SJSA1 (cell line): Measurements from ENCODE around the gene TMEM273. TPM values are rescaled to one million over a fixed set of nuclear protein-coding genes. Genes with fewer than 3 reads are reported as not detected.

Source experiments
- DNase-seq, 2 experiments: peaks; one replicate each; pipeline ENCODE4 v3.0.0-alpha.2; 2015 to 2020; ENCODE audit warnings: low spot score in 2 of 2, low read depth in 1 of 2
- H3K27ac ChIP-seq: fragments of 250-450 bp; sonication (Bioruptor Pico); 2 replicates; pipeline ENCODE4 v1.5.1; 2020; ENCODE audit warnings: mild to moderate bottlenecking, moderate library complexity
- H3K27me3 ChIP-seq: fragments of 250-450 bp; sonication (Bioruptor Pico); replicated peaks from 2 replicates; pipeline ENCODE4 v1.5.1; 2020; ENCODE audit warnings: mild to moderate bottlenecking, moderate library complexity
- H3K36me3 ChIP-seq: fragments of 250-450 bp; sonication (Bioruptor Pico); 2 replicates; pipeline ENCODE4 v1.5.1; 2020; ENCODE audit warnings: mild to moderate bottlenecking
- H3K4me1 ChIP-seq: fragments of 250-450 bp; sonication (Bioruptor Pico); replicated peaks from 2 replicates; pipeline ENCODE4 v1.6.1; 2021; ENCODE audit warnings: mild to moderate bottlenecking
- H3K4me3 ChIP-seq: fragments of 250-450 bp; sonication (Bioruptor Pico); 2 replicates; pipeline ENCODE4 v1.5.1; 2020; ENCODE audit warnings: mild to moderate bottlenecking
- H3K9me3 ChIP-seq: fragments of 250-450 bp; sonication (Bioruptor Pico); replicated peaks from 2 replicates; pipeline ENCODE4 v1.5.1; 2020; ENCODE audit warnings: mild to moderate bottlenecking
- total RNA-seq: library from RNA; depleted of rRNA; stranded (reverse); fragments of >200 nt; shearing (Covaris generic); gene quantifications from 2 replicates; pipeline ENCODE4 v1.2.3, GENCODE V29; 2014

Gene TMEM273
- total RNA-seq, 1 experiment from 2014 or later: not detected

- H3K4me3 ChIP-seq: no peak overlapping the region
- no peaks in the 10 kb centered on the region for H3K4me1 ChIP-seq
- no peaks in the 10 kb centered on the region for H3K36me3 ChIP-seq
- H3K27me3 ChIP-seq: no peaks in the 10 kb centered on the region
- H3K27ac ChIP-seq: no peak overlapping the region
- H3K9me3 ChIP-seq: no peaks in the 10 kb centered on the region
- DNase-seq: no peak
Measured at GRCh38 chr10:49169776-49170175, 18.4 kb downstream of the TMEM273 start.

GRCh38 chr10:49168831-49169500 is 19.2 kb downstream of the TMEM273 start:
- Histone ChIP-seq H3K4me3 (no peak overlapping the region), H3K9me3 (no peaks in the 10 kb centered on the region), H3K27ac (no peak overlapping the region), H3K36me3 (no peaks in the 10 kb centered on the region), H3K27me3 (no peaks in the 10 kb centered on the region), H3K4me1 (peaks cover 2% of the 10 kb centered on the region)
- DNase-seq: no peak

GRCh38 chr10:49168171-49168540 is 20.0 kb downstream of the TMEM273 start:
- Histone ChIP-seq H3K27me3 (no peaks in the 10 kb centered on the region), H3K36me3 (no peaks in the 10 kb centered on the region), H3K27ac (no peak overlapping the region), H3K9me3 (no peaks in the 10 kb centered on the region), H3K4me3 (no peak overlapping the region), H3K4me1 (peaks cover 10% of the 10 kb centered on the region)
- DNase-seq: no peak

- Histone ChIP-seq H3K36me3 (no peaks in the 10 kb centered on the region), H3K27me3 (no peaks in the 10 kb centered on the region), H3K4me3 (no peak overlapping the region), H3K4me1 (peaks cover 10% of the 10 kb centered on the region), H3K27ac (no peak overlapping the region), H3K9me3 (no peaks in the 10 kb centered on the region)
- no peak for DNase-seq
Measured at GRCh38 chr10:49167425-49168170, 20.6 kb downstream of the TMEM273 start.

- DNase-seq: no peak
- H3K9me3 ChIP-seq: no peaks in the 10 kb centered on the region
- no peak overlapping the region for H3K27ac ChIP-seq
- H3K27me3 ChIP-seq: no peaks in the 10 kb centered on the region
- H3K36me3 ChIP-seq: no peaks in the 10 kb centered on the region
- no peak overlapping the region for H3K4me3 ChIP-seq
- peaks cover 13% of the 10 kb centered on the region for H3K4me1 ChIP-seq
Measured at GRCh38 chr10:49166484-49167400, 21.4 kb downstream of the TMEM273 start.

GRCh38 chr10:49165821-49166483 is 22.2 kb downstream of the TMEM273 start:
- Histone ChIP-seq H3K4me3 (no peak overlapping the region), H3K36me3 (no peaks in the 10 kb centered on the region)
- no peak for DNase-seq

GRCh38 chr10:49165259-49165658 is 22.9 kb downstream of the TMEM273 start:
- Histone ChIP-seq H3K36me3 (no peaks in the 10 kb centered on the region), H3K9me3 (no peaks in the 10 kb centered on the region), H3K4me1 (peaks cover 19% of the 10 kb centered on the region), H3K27ac (no peak overlapping the region), H3K27me3 (no peaks in the 10 kb centered on the region), H3K4me3 (no peak overlapping the region)
- DNase-seq: no peak

More at GRCh38 chr10:49165821-49166483, 22.2 kb downstream of the TMEM273 start:
- peaks cover 19% of the 10 kb centered on the region for H3K4me1 ChIP-seq
- no peaks in the 10 kb centered on the region for H3K9me3 ChIP-seq
- no peaks in the 10 kb centered on the region for H3K27me3 ChIP-seq
- H3K27ac ChIP-seq: no peak overlapping the region

GRCh38 chr10:49164559-49165188 is 23.5 kb downstream of the TMEM273 start:
- Histone ChIP-seq H3K4me3 (no peak overlapping the region), H3K27me3 (no peaks in the 10 kb centered on the region), H3K36me3 (no peaks in the 10 kb centered on the region), H3K9me3 (no peaks in the 10 kb centered on the region), H3K4me1 (peaks cover 19% of the 10 kb centered on the region), H3K27ac (no peak overlapping the region)
- peak in 1 of 2 experiments; percentile 9 for DNase-seq

- Histone ChIP-seq H3K27me3 (no peaks in the 10 kb centered on the region), H3K4me1 (peaks cover 19% of the 10 kb centered on the region), H3K4me3 (no peak overlapping the region), H3K36me3 (no peaks in the 10 kb centered on the region), H3K27ac (no peak overlapping the region), H3K9me3 (no peaks in the 10 kb centered on the region)
- DNase-seq: peak in 1 of 2 experiments; percentile 14
Measured at GRCh38 chr10:49163741-49164140, 24.4 kb downstream of the TMEM273 start.

GRCh38 chr10:49162761-49163310 is 25.4 kb downstream of the TMEM273 start:
- no peak overlapping the region for H3K4me3 ChIP-seq
- DNase-seq: no peak
- H3K27ac ChIP-seq: no peak overlapping the region
- H3K36me3 ChIP-seq: no peaks in the 10 kb centered on the region
- no peaks in the 10 kb centered on the region for H3K9me3 ChIP-seq
- peaks cover 19% of the 10 kb centered on the region for H3K4me1 ChIP-seq
- no peaks in the 10 kb centered on the region for H3K27me3 ChIP-seq

- no peak overlapping the region for H3K27ac ChIP-seq
- no peaks in the 10 kb centered on the region for H3K27me3 ChIP-seq
- no peaks in the 10 kb centered on the region for H3K9me3 ChIP-seq
- peaks cover 19% of the 10 kb centered on the region for H3K4me1 ChIP-seq
- no peak for DNase-seq
- no peak overlapping the region for H3K4me3 ChIP-seq
- no peaks in the 10 kb centered on the region for H3K36me3 ChIP-seq
Measured at GRCh38 chr10:49162063-49162462, 26.1 kb downstream of the TMEM273 start.

- Histone ChIP-seq H3K4me3 (no peak overlapping the region), H3K4me1 (peaks cover 19% of the 10 kb centered on the region), H3K27me3 (no peaks in the 10 kb centered on the region), H3K9me3 (no peaks in the 10 kb centered on the region), H3K27ac (no peak overlapping the region), H3K36me3 (no peaks in the 10 kb centered on the region)
- DNase-seq: peak in 1 of 2 experiments; percentile 35
Measured at GRCh38 chr10:49161411-49161997, 26.7 kb downstream of the TMEM273 start.
